Retinal pigment epithelial cell (primary cell): ENCODE results near the gene CPSF3.

Experiments used
- DNase-seq: peaks from one replicate; pipeline ENCODE4 v3.0.0-alpha.2; 2010; ENCODE audit warnings: low read depth
- H3K4me3 ChIP-seq: 2 replicates; pipeline ENCODE4 v1.5.1; 2011; ENCODE audit warnings: mild to moderate bottlenecking, low read length, control low read depth, moderate library complexity
- TF ChIP-seq, protein P1 (sequence below): conservative IDR thresholded peaks from 2 replicates; pipeline ENCODE4 v1.5.1; 2011; ENCODE audit warnings: low read depth, low read length, control low read depth, inconsistent platforms

The CPSF3 gene

DNA sequence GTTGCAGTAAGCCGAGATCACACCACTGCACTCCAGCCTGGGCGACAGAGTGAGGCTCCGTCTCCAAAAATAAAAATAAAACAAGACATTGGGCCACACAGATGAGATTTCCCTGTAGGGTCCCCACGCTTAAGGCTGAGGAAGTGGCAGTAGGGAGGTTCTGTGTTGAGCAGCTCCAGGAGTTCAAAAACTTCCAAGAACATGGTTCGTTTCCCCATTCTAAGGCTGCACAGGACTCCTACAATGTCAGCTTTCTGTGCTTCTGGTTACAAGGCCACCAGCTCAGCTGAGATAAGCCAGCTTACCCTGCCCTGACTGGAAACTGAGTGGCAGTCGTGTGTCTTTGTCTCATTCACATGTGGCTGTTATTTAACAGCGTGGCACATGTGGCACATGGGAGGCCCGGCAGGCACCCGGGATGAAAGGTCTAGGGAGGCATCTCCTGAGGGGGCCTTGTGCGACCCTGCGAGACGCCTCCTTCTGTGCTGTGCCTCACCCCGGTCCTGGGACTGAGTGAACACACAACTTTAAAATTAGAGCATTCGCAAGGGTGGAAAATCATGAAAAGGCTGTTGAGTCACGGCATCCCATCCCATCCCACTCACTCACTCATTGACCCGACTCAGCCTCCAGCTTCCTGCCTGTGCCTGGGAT is 7.8 kb upstream of the CPSF3 start:
- DNase-seq = no peak

DNA sequence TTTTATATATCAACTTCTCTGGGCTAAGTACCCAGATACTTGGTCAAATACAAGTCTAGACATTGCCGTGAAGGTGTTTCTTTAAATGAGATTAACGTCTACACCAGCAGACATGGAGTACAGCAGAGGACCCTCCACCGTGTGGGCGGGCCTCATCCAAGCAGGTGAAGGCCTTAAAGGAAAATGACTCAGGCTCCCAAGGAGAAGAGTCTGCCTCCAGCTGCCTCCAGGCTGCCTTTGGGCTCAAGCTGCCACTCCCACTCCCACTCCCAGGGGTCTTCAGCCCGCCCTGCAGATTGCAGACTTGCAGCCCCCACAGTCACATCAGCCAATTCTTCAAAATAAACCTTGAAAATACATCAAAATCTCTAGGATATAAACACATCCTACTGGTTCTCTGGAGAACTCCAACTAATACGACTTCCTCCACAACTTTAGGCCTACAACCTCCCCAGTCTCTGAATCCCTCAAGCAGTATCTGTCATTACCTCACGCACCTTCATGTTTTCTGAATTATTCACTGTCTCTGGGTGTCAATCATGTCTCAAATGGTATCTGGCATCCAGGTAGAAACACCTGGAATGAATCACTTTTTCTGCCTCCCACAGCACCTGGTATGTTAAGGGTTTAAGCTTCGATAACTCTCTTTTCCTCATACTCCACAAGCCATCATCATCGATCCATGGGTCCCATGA is 7.0 kb upstream of the CPSF3 start:
- H3K4me3 ChIP-seq = no peak overlapping the region
- DNase-seq = no peak
- TF ChIP-seq, protein P1, sequence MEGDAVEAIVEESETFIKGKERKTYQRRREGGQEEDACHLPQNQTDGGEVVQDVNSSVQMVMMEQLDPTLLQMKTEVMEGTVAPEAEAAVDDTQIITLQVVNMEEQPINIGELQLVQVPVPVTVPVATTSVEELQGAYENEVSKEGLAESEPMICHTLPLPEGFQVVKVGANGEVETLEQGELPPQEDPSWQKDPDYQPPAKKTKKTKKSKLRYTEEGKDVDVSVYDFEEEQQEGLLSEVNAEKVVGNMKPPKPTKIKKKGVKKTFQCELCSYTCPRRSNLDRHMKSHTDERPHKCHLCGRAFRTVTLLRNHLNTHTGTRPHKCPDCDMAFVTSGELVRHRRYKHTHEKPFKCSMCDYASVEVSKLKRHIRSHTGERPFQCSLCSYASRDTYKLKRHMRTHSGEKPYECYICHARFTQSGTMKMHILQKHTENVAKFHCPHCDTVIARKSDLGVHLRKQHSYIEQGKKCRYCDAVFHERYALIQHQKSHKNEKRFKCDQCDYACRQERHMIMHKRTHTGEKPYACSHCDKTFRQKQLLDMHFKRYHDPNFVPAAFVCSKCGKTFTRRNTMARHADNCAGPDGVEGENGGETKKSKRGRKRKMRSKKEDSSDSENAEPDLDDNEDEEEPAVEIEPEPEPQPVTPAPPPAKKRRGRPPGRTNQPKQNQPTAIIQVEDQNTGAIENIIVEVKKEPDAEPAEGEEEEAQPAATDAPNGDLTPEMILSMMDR = no peak

More for the DNA sequence above, 7.8 kb upstream of the CPSF3 start:
- TF ChIP-seq, protein P1 = no peak
- H3K4me3 ChIP-seq = no peak overlapping the region

DNA sequence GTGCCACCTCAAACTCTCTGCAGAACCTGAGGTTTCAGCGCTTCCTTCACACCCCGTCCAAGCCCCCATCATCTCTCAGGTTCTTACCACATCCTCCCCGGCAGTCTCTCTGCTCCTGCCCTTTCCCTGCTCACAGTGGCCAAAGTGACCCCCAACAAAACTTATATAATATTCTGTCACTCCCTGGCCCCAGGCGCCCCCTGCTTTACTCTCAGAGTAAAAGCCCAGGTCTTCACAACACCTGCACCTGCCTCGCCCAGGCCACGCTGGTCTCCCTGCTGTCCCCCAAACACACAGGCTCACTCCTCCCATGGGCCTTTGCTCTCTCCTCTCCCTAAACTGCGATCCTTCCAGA is 6.5 kb upstream of the CPSF3 start:
- TF ChIP-seq, protein P1 = no peak
- no peak overlapping the region for H3K4me3 ChIP-seq
- DNase-seq = no peak

DNA sequence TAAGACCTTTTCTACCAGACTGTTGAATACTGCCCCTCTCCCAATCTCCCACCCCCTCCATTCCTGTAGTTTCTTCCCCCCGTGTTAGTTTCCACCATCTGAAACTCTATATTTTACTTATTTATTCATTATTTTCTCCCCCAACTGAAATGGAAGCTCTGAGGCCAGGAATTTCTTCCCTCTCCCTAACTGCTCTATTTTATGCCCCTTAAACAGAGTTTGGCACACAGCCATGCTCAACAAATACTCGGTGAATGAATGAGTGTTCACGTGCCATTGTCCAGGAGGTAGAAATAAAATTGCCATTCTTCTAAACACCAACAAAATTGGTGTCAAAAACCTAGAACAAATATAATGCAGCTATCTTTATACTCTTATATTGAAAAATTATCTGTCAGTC is 5.7 kb upstream of the CPSF3 start:
- TF ChIP-seq, protein P1 = no peak
- DNase-seq = no peak
- H3K4me3 ChIP-seq = no peak overlapping the region

DNA sequence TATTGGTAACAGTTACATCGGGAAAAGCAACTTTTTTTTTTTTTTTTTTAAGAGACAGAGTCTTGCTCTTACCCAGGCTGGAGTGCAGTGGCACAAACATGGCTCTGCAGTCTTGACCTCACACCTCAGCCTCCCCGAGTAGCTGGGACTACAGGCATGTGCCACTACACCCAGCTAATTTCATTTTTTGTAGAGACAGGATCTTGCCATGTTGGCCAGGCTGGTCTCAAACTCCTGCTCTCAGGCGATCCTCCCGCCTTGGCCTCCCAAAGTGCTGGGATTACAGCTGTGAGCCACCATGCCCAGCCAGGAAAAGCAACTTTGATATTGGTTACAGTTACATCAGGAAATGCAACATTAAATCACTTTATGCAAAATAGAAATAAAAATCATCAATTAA is 4.7 kb upstream of the CPSF3 start:
- TF ChIP-seq, protein P1 = no peak
- H3K4me3 ChIP-seq = no peak overlapping the region
- no peak for DNase-seq

DNA sequence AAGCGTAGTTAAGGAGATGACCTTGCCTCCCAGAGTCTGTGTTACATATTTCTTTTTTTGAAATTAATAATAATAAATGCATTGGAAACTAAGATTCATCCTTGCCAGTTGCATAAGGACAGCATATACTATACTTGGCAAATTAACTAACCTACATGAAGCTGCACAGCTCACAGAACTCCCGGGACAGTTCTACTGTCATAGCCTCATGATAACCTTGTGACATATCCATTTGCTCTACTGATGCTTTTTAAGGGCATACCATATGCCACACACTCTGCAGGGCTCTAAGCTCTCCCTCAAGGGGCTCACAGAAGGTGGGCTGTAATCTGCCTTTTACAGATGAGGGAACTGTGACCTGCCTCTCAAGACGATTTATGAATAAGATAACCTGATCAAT is 3.9 kb upstream of the CPSF3 start:
- TF ChIP-seq, protein P1 = no peak
- no peak for DNase-seq
- H3K4me3 ChIP-seq = no peak overlapping the region

DNA sequence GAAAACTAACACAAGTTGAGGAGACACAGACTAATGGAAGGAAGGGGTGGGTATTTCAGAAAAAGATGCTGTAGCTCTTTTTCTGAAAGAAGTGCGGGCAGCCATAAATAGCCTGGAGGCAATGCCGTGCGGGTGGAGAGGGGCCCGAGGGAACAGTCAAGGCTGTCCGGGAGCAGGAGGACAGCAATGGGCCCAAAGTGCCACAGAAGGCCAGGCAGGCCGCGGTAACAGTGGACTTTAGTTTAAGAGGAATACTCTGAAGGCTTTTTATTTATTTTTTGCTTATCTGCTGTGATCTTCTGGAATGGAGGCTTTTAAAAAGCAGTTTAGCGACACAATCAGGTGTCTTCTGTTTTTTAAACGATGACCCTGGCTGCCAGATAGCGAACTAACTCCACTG is 3.0 kb upstream of the CPSF3 start:
- no peak for DNase-seq
- no peak overlapping the region for H3K4me3 ChIP-seq
- TF ChIP-seq, protein P1 = no peak
